Measurements from ENCODE around the gene SRSF7. TPM values are rescaled to one million over a fixed set of nuclear protein-coding genes. Genes with fewer than 3 reads are reported as not detected.
A peak's percentile ranks its signal among the peaks of the same experiment; 100 is the strongest.
"Not testable (repeated sequence)": the region's sequence is repeated elsewhere in the genome, so short reads cannot be mapped to it uniquely, and the experiment has no call there.

Gene SRSF7
- total RNA-seq, 1 donor from 2014 or later: 99.7 TPM

DNA sequence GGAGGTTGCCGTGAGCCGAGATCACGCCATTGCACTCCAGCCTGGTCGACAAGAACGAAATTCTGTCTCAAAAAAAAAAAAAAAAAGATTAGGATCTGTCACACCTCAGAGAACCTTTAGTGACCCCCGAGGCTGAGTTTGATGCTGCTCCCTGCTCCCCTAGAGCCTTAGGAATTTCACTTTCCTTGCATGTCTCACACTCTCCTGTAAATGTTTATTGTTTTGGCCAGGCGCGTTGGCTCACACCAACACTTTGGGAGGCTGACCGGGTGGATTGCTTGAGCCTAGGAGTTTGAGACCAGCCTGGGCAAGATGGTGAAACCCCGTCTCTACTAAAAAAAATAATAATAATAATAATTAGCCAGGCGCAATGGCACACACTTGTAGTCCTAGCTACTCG is 31.5 kb downstream of the SRSF7 start:
- Histone ChIP-seq H3K9me3 (no peaks in the 10 kb centered on the region), H3K27ac (peak overlapping the region; percentile 33), H3K4me1 (peaks cover 26% of the 10 kb centered on the region), H3K36me3 (no peaks in the 10 kb centered on the region), H3K27me3 (ENCODE audit: low read depth) (no peaks in the 10 kb centered on the region), H3K4me3 (no peak overlapping the region)
- TF ChIP-seq, protein P1, sequence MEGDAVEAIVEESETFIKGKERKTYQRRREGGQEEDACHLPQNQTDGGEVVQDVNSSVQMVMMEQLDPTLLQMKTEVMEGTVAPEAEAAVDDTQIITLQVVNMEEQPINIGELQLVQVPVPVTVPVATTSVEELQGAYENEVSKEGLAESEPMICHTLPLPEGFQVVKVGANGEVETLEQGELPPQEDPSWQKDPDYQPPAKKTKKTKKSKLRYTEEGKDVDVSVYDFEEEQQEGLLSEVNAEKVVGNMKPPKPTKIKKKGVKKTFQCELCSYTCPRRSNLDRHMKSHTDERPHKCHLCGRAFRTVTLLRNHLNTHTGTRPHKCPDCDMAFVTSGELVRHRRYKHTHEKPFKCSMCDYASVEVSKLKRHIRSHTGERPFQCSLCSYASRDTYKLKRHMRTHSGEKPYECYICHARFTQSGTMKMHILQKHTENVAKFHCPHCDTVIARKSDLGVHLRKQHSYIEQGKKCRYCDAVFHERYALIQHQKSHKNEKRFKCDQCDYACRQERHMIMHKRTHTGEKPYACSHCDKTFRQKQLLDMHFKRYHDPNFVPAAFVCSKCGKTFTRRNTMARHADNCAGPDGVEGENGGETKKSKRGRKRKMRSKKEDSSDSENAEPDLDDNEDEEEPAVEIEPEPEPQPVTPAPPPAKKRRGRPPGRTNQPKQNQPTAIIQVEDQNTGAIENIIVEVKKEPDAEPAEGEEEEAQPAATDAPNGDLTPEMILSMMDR (IDR thresholded peaks at IDR 0.05): no peak
- DNase-seq: no peak
- intact Hi-C loops (cut with DNase I): no loop called here
- ATAC-seq: no peak

DNA sequence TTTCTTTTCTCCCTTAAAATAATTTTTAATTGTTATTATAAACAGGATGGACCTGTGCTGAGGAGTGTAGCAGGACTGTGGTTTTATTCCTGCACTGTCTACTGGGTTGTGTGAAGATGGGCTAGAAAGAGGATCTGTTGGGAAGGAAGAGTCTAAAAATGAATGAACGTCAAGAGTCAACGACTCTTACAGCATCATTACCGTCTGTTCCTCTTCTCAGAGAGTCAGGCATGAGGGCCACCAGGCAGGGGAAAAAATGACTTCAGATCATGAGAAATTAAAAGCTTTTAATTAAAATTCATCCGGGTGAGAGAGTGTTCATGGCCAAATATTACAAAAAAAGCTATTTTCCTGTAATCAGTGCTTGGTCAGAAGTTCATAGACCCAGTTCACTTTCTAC is 32.6 kb downstream of the SRSF7 start:
- Histone ChIP-seq H3K4me1 (peaks cover 26% of the 10 kb centered on the region), H3K27me3 (ENCODE audit: low read depth) (no peaks in the 10 kb centered on the region), H3K27ac (no peak overlapping the region), H3K4me3 (no peak overlapping the region), H3K9me3 (no peaks in the 10 kb centered on the region), H3K36me3 (no peaks in the 10 kb centered on the region)
- ATAC-seq (no peak), DNase-seq (no peak)
- intact Hi-C loops (cut with DNase I): no loop called here
- TF ChIP-seq, protein P1 (IDR thresholded peaks at IDR 0.05): no peak

DNA sequence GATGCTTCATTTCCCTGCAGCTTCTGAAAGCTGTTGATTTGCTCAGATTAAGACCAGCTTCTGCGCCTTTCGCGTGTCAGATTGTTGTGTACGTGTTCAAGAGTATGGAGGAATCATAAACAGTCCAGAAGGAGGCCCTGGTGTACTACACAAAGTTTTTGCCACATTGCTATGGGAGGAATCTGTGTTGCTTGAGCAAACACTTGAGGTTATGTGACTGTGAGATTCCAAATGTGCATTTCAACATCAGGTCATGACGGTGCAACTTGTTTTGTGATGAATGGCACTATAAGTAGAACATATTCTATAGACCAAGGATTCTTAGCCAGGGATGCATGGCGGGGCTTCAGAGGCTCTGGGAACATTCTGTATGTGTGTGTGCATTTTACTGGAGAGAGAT is 35.0 kb downstream of the SRSF7 start:
- peak; percentile 84 for ATAC-seq
- Histone ChIP-seq H3K9me3 (no peaks in the 10 kb centered on the region), H3K4me1 (peaks cover 15% of the 10 kb centered on the region), H3K4me3 (no peak overlapping the region), H3K27me3 (ENCODE audit: low read depth) (no peaks in the 10 kb centered on the region), H3K36me3 (peaks cover 5% of the 10 kb centered on the region), H3K27ac (peak overlapping the region; percentile 65)
- no peak for DNase-seq
- intact Hi-C loops (cut with DNase I): no loop called here
- TF ChIP-seq, protein P1 (IDR thresholded peaks at IDR 0.05): no peak

- not testable (repeated sequence) for ATAC-seq
Measured at GRCh38 chr2:38714941-38715340, 36.2 kb downstream of the SRSF7 start.

DNA sequence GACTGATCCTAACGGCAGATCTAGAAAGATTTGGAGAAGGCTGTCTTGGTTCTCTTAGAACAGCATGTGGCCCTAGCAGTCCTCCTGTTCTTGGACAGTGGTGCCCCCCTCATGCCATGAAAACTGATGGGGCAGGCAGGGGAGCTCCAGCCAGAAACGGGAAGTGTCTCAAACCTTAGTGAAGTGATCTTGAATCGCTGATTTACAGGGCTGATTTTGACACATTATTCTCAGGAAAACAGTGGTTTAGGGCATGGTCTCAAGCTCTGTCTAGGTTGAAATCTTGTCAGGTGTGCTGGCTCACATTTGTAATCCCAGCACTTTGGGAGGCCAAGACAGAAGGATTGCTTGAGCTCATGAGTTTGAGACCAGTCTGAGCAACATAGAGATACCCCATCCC is 37.8 kb downstream of the SRSF7 start:
- peaks cover 5% of the 10 kb centered on the region for H3K36me3 ChIP-seq
- no peaks in the 10 kb centered on the region for H3K9me3 ChIP-seq
- no peak overlapping the region for H3K27ac ChIP-seq
- H3K4me1 ChIP-seq: peaks cover 4% of the 10 kb centered on the region
- DNase-seq (no peak), ATAC-seq (no peak)
- no peaks in the 10 kb centered on the region for H3K27me3 ChIP-seq (ENCODE audit: low read depth)
- H3K4me3 ChIP-seq: no peak overlapping the region
- intact Hi-C loops (cut with DNase I): no loop called here
- TF ChIP-seq, protein P1 (IDR thresholded peaks at IDR 0.05): no peak

More at GRCh38 chr2:38714941-38715340, 36.2 kb downstream of the SRSF7 start:
- H3K9me3 ChIP-seq; H3K36me3 ChIP-seq; H3K27ac ChIP-seq; intact Hi-C loops (cut with DNase I); H3K4me3 ChIP-seq; H3K27me3 ChIP-seq (ENCODE audit: low read depth); DNase-seq; H3K4me1 ChIP-seq: not testable (repeated sequence)

GRCh38 chr2:38712871-38713270 is 38.3 kb downstream of the SRSF7 start:
- TF ChIP-seq, protein P1 (IDR thresholded peaks at IDR 0.05): no peak
- Histone ChIP-seq H3K4me1 (peaks cover 4% of the 10 kb centered on the region), H3K27ac (no peak overlapping the region), H3K9me3 (no peaks in the 10 kb centered on the region), H3K4me3 (no peak overlapping the region), H3K27me3 (ENCODE audit: low read depth) (no peaks in the 10 kb centered on the region), H3K36me3 (peaks cover 5% of the 10 kb centered on the region)
- DNase-seq: no peak
- intact Hi-C loops (cut with DNase I): no loop called here
- no peak for ATAC-seq
